Measurements from ENCODE around the gene SNAI1.

The SNAI1 gene

DNA sequence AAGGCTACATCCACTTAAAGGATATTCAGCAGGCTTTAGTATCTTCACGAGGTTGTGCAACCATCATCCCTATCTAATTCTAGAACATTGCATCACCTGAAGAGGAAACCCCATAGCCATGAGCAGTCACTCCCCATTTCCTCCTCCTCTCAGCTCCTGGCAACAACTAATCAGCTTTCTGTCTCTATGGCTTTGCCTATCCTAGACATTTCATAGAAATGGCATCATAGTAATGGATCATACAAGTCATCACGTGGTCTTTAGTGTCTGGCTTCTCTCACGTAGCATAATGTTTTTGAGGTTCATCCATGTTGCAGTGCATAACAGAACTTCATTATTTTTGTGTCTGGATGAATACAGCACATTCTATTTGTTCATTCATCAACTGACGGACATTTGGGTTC, 20.5 kb downstream of the SNAI1 start:
- no peak for DNase-seq
- TF ChIP-seq, protein P1, sequence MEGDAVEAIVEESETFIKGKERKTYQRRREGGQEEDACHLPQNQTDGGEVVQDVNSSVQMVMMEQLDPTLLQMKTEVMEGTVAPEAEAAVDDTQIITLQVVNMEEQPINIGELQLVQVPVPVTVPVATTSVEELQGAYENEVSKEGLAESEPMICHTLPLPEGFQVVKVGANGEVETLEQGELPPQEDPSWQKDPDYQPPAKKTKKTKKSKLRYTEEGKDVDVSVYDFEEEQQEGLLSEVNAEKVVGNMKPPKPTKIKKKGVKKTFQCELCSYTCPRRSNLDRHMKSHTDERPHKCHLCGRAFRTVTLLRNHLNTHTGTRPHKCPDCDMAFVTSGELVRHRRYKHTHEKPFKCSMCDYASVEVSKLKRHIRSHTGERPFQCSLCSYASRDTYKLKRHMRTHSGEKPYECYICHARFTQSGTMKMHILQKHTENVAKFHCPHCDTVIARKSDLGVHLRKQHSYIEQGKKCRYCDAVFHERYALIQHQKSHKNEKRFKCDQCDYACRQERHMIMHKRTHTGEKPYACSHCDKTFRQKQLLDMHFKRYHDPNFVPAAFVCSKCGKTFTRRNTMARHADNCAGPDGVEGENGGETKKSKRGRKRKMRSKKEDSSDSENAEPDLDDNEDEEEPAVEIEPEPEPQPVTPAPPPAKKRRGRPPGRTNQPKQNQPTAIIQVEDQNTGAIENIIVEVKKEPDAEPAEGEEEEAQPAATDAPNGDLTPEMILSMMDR (IDR thresholded peaks at IDR 0.05), result no peak
- peaks cover 41% of the 10 kb centered on the region for H3K4me1 Mint-ChIP-seq
- no peaks in the 10 kb centered on the region for H3K9me3 Mint-ChIP-seq
- no peaks in the 10 kb centered on the region for H3K36me3 Mint-ChIP-seq (ENCODE audit: low read depth)
- no peak overlapping the region for H3K4me3 Mint-ChIP-seq
- H3K27me3 Mint-ChIP-seq (ENCODE audit: low read depth, poor library complexity), result peaks cover 1% of the 10 kb centered on the region
- H3K27ac Mint-ChIP-seq, result no peak overlapping the region

DNA sequence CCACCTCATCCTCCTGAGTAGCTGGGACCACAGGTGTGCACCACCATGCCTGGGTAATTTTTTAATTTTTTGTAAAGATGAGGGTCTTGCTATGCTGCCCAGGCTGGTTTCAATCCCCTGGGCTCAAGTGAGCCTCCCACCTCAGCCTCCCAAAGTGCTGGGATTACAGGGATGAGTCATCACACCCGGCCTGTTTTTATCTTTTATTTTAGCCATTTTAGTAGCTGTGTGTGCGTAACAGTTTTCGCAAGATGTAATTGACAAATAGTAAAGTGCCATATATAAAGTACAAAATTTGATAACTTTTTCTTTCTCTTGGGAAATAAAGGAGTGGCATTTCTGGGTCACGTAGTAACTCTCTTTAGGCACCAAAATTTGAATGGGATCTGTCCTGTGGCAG, 21.4 kb downstream of the SNAI1 start:
- H3K27me3 Mint-ChIP-seq (ENCODE audit: low read depth, poor library complexity), result no peaks in the 10 kb centered on the region
- no peaks in the 10 kb centered on the region for H3K36me3 Mint-ChIP-seq (ENCODE audit: low read depth)
- H3K9me3 Mint-ChIP-seq, result no peaks in the 10 kb centered on the region

DNA sequence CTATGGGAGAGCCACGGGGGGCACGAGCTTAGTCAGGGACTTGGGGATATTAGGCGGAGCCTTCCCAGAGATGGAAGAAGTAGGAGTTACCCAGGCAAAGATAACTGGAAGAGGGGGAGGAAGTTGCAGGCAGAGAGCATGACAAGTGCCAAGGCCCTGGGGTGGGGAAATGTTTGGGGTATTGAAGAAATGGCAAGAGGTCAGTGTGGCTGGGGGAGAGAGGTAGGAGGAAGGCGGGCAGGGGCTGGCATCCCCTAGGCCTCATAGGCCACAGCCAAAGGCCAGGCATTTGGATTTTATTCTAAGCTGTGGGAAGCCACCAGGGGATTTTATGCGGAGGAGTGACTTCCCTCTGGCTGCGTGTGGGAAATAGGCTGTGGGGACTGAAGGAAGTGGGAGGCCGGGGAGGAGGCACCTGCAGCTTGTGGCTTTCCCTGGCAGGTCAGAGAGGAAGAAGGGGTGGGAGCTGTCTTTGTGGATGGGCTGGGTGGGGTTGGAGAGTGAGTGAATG, 22.7 kb downstream of the SNAI1 start:
- H3K27ac Mint-ChIP-seq, result peak overlapping the region; percentile 48
- TF ChIP-seq, protein P1 (IDR thresholded peaks at IDR 0.05), result no peak
- H3K9me3 Mint-ChIP-seq, result no peaks in the 10 kb centered on the region
- no peak overlapping the region for H3K4me3 Mint-ChIP-seq
- peaks cover 37% of the 10 kb centered on the region for H3K4me1 Mint-ChIP-seq
- no peak for DNase-seq
- no peaks in the 10 kb centered on the region for H3K27me3 Mint-ChIP-seq (ENCODE audit: low read depth, poor library complexity)
- no peaks in the 10 kb centered on the region for H3K36me3 Mint-ChIP-seq (ENCODE audit: low read depth)

More for the DNA sequence above, 21.4 kb downstream of the SNAI1 start:
- TF ChIP-seq, protein P1 (IDR thresholded peaks at IDR 0.05), result no peak
- H3K4me3 Mint-ChIP-seq, result no peak overlapping the region
- peaks cover 33% of the 10 kb centered on the region for H3K4me1 Mint-ChIP-seq
- no peak overlapping the region for H3K27ac Mint-ChIP-seq
- no peak for DNase-seq

DNA sequence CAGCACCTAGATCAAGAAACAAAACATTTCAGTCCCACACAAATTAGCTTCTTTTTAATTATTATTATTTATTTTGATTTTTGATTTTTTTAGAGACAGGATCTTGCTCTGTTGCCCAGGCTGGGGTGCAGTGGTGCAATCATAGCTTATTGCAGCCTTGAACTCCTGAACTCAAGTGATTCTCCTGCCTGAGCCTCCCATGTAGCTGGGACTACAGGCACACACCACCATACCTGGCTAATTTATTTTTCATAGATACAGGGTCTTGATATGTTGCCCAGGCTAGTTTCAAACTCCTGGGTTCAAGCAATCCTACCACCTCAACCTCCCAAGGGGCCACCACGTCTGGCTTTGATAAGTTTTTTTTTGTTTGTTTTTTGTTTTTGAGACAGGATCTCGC, 24.6 kb downstream of the SNAI1 start:
- no peaks in the 10 kb centered on the region for H3K9me3 Mint-ChIP-seq
- no peaks in the 10 kb centered on the region for H3K36me3 Mint-ChIP-seq (ENCODE audit: low read depth)
- peaks cover 38% of the 10 kb centered on the region for H3K4me1 Mint-ChIP-seq
- no peak overlapping the region for H3K4me3 Mint-ChIP-seq
- TF ChIP-seq, protein P1 (IDR thresholded peaks at IDR 0.05), result no peak
- H3K27me3 Mint-ChIP-seq (ENCODE audit: low read depth, poor library complexity), result no peaks in the 10 kb centered on the region
- no peak overlapping the region for H3K27ac Mint-ChIP-seq
- no peak for DNase-seq

DNA sequence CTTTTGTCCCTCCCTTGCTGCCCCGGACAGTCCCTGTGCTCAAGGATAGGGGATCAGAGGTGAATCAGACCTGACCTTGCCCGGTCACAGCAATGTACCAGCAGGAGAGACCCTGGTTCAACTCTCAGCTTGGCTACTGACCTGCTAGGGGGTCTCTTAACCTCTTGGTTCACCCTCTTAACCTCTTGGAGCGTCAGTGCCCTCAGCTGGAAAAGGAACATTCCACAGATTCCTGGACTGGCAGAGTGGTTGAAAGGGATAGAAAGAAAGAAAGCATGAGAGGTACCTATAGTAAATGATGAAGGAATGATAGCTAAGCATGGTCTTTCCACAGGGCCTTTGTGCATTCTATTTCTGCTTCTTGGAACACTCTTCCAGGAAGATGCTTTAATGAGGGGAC, 25.2 kb downstream of the SNAI1 start:
- no peaks in the 10 kb centered on the region for H3K9me3 Mint-ChIP-seq
- no peak for DNase-seq
- no peak overlapping the region for H3K27ac Mint-ChIP-seq
- no peaks in the 10 kb centered on the region for H3K36me3 Mint-ChIP-seq (ENCODE audit: low read depth)
- peaks cover 45% of the 10 kb centered on the region for H3K4me1 Mint-ChIP-seq
- no peaks in the 10 kb centered on the region for H3K27me3 Mint-ChIP-seq (ENCODE audit: low read depth, poor library complexity)
- TF ChIP-seq, protein P1 (IDR thresholded peaks at IDR 0.05), result no peak
- H3K4me3 Mint-ChIP-seq, result no peak overlapping the region
